ENCODE data around the gene TACO1.

DNA sequence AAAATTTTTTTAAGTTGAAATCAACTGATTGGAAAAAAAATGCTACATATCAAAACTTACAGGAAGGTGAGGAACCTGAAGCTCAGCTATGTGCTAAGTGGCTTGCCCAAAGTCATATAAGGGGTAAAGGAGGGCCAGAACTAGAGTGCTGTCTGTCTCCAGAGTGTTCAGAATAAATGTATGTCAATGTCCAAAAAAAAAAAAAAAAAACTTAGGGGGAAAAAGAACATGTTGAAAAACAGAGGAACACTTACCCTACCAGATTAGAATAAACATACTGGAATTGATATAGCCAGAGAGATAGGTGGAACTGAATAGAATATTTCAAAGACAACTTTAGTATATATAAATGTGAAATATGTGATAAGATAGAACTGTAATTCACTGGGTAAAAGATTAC lies 38.9 kb upstream of the TACO1 start:
- no peak for TF ChIP-seq POLR2A (IDR thresholded peaks at IDR 0.05; ENCODE audit: low read length)
- no peak for TF ChIP-seq GATA1 (IDR thresholded peaks at IDR 0.05; ENCODE audit: low read depth, low read length)

Measured in erythroblast (primary cell).